ENCODE data around the gene PPFIA4. TPM values are rescaled to one million over a fixed set of nuclear protein-coding genes. Genes with fewer than 3 reads are reported as not detected.

Gene PPFIA4
- total RNA-seq, 1 donor from 2014 or later, result 11.5 TPM

DNA sequence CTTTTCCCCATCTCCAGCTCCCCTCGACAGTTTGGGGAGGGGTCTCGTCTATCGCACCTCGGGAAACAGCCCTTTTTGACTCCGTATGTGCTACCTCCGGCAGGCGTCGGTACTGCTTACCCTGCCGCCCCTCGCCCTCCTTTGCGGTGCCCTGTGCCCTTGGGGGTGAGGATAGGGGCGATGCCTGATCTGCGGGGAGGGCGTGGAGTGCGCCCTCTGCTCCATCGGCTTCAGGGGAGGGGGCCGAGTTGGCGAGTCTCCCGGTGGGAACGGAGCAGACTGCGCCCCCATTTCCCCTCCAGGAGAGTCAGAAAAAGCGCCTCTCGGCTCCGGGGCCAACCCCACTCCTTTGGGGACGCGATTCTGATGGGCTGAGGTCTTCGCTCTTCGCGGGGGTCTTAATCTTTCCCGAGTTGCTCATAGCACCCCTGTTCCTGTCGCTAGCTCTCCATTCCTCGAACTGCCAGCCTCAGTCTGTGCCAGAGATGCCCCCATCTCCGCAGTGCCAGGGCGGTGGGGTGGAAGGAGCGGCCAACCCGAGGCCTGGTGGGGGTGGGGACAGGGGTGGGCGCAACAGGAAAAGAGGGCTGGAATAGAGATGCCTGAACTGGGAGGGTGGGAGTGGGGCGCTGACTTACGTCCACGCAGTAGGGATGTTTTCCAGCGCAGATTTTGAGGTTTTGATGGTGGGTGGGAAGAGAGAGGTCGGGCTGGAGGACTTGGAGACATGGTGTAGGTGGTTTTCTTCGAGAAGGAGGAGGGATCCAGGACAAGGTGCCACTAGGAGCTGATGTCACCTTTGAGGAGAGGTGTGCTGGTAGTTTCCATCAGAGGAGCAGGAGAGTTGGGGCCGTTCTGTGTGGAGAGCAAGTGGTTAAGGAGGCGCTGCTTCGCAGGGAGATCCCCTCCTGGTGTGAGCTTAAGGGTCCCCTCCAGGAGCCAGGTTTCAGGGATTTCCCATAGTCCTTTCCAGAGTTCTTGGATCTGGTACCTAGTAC, 674 bp downstream of the PPFIA4 start:
- Mint-ChIP-seq H3K36me3 (ENCODE audit: low read depth) (peaks cover 24% of the 10 kb centered on the region), H3K9me3 (peaks cover 6% of the 10 kb centered on the region), H3K27me3 (ENCODE audit: insufficient read depth) (no peaks in the 10 kb centered on the region), H3K4me3 (peak overlapping the region; percentile 85), H3K27ac (peak overlapping the region; percentile 56), H3K4me1 (ENCODE audit: low read depth) (peaks cover 25% of the 10 kb centered on the region)
- intact Hi-C loops (cut with micrococcal nuclease), result loop anchor here (1.0 to 10.0 kb wide), 9 partner anchors 20 to 768 kb away; partner anchors contain the start of genes ADIPOR1, CYB5R1, KLHL12 and RABIF
- DNase-seq (ENCODE audit: low spot score), result no peak

DNA sequence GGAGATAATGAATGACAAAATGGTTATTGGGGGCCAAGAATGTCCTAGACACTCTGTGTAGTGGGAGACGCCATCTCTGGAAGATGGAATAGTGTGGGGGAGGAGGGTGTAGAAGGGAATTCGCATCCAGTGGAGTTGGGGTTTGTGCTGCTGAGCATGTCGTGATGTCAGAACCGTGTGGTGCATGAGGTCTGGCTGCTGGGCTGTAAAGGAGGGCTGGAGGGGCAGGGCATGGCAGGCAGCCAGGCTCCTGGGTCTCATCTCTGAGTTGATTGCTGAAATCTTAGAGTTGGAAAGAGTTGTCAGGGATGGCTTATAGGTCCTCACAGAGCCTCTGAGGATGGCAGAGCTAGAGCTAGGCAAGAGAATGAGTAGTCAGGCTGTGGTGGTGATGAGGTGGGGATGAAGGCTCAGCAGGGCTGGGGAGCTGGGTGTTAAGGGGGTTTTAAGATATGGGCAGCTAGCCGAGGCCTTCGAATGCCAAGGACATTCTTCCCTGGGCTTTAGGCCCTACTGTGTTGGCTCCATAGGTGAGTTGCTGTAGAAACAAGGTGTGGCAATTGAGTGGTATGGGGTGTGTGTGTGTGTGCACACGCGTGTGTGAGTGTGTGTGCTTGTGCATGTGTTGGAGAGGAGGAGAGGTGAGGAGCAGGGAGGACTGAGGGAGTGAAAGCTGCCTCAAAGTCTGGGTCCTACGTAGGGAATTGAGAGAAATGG, 1.9 kb downstream of the PPFIA4 start:
- peaks cover 6% of the 10 kb centered on the region for H3K9me3 Mint-ChIP-seq
- peaks cover 20% of the 10 kb centered on the region for H3K36me3 Mint-ChIP-seq (ENCODE audit: low read depth)
- peak overlapping the region; percentile 85 for H3K4me3 Mint-ChIP-seq
- peaks cover 25% of the 10 kb centered on the region for H3K4me1 Mint-ChIP-seq (ENCODE audit: low read depth)
- intact Hi-C loops (cut with micrococcal nuclease), result loop anchor here (5.0 to 10.0 kb wide), 4 partner anchors 141 to 767 kb away; partner anchors contain the start of genes RABIF, UBE2T, ZBED6 and ZC3H11A
- H3K27ac Mint-ChIP-seq, result no peak overlapping the region
- H3K27me3 Mint-ChIP-seq (ENCODE audit: insufficient read depth), result no peaks in the 10 kb centered on the region
- DNase-seq (ENCODE audit: low spot score), result no peak

DNA sequence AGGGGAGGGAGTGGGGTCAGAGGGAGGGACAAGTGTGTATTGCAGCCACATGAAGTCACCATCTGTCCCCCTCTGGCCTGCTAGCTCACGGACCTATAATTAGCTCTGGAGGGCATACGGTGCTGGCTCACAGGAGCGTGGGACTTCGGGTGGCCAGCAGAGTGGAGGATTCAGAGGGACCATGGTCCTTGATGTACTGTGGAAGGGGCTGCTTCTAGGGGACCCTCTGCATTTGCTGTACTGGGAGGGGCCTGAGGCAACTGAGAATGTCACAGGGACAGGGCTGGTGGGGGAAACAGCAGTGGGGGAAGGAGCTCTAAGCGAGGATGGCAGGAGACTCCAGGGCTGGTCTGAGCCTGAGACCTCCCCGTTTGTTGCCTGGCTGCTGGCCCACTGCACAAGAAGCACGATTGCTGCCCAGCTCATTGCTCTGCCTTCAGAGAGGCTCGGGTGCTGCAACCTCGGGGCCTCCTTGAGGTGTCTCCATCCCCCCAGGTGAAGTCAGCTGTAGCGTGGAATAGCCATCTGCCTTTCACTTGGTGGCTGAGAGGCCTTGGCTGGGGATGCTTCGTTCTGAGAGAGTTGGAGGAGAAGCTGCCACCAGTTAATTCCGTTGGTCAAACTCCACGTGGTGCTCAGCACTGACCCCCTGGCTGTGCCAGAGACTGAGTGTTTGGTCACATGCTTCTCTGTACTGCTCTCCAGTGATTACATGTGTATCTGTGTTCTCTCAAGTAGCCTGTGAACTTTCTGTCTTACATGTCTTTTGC, 2.7 kb downstream of the PPFIA4 start:
- peaks cover 17% of the 10 kb centered on the region for H3K36me3 Mint-ChIP-seq (ENCODE audit: low read depth)
- peak overlapping the region; percentile 1 for H3K4me3 Mint-ChIP-seq
- peaks cover 6% of the 10 kb centered on the region for H3K9me3 Mint-ChIP-seq
- DNase-seq (ENCODE audit: low spot score), result no peak
- no peaks in the 10 kb centered on the region for H3K27me3 Mint-ChIP-seq (ENCODE audit: insufficient read depth)
- H3K27ac Mint-ChIP-seq, result no peak overlapping the region
- H3K4me1 Mint-ChIP-seq (ENCODE audit: low read depth), result peaks cover 25% of the 10 kb centered on the region
- intact Hi-C loops (cut with micrococcal nuclease), result loop anchor here (5.0 to 10.0 kb wide), 4 partner anchors 142 to 766 kb away; partner anchors contain the start of genes RABIF, UBE2T, ZBED6 and ZC3H11A

DNA sequence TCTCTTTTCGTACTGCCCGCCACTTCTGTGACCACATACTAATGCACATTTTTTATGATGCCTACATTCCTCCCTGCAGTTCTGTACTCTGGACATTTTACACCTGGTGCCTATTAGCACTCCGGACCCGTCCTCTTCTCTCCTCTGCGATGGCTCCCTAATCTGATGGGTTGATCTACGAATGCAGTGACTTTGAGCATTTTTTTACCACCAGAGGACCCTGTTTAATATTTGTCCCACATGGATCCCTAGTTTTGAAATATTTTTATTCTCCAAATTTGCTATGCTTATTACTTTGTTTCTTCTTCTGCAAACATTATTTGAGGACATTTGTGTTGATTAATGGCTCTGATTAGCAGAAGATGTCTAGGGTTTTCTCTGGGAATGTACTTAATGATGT, 5.2 kb downstream of the PPFIA4 start:
- Mint-ChIP-seq H3K27me3 (ENCODE audit: insufficient read depth) (no peaks in the 10 kb centered on the region), H3K4me1 (ENCODE audit: low read depth) (peaks cover 18% of the 10 kb centered on the region), H3K9me3 (no peaks in the 10 kb centered on the region), H3K27ac (no peak overlapping the region), H3K4me3 (no peak overlapping the region), H3K36me3 (ENCODE audit: low read depth) (no peaks in the 10 kb centered on the region)
- no peak for DNase-seq (ENCODE audit: low spot score)
- intact Hi-C loops (cut with micrococcal nuclease), result no loop called here

DNA sequence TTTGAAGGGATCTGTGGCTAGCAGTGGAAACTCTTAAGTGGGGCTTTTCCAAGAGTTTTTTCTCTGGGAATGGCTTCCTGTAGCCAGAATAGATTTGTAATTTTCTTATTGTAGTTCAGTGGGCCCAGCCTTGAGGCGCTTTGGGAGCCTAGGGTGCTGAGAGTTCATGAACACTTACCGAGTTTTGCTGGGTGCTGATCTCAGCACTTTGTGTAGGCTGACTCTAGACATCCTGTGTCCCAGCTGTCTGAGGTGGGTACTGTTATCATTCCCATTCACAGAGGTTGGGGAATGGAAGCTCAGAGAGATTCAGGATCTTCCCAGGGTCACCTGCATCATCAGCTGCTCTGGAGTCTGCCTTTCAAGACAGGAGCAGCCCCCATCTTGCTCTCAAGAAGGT, 7.0 kb downstream of the PPFIA4 start:
- no peak overlapping the region for H3K27ac Mint-ChIP-seq
- H3K9me3 Mint-ChIP-seq, result no peaks in the 10 kb centered on the region
- no peaks in the 10 kb centered on the region for H3K27me3 Mint-ChIP-seq (ENCODE audit: insufficient read depth)
- DNase-seq (ENCODE audit: low spot score), result no peak
- no peaks in the 10 kb centered on the region for H3K36me3 Mint-ChIP-seq (ENCODE audit: low read depth)
- intact Hi-C loops (cut with micrococcal nuclease), result no loop called here
- peaks cover 9% of the 10 kb centered on the region for H3K4me1 Mint-ChIP-seq (ENCODE audit: low read depth)
- no peak overlapping the region for H3K4me3 Mint-ChIP-seq

DNA sequence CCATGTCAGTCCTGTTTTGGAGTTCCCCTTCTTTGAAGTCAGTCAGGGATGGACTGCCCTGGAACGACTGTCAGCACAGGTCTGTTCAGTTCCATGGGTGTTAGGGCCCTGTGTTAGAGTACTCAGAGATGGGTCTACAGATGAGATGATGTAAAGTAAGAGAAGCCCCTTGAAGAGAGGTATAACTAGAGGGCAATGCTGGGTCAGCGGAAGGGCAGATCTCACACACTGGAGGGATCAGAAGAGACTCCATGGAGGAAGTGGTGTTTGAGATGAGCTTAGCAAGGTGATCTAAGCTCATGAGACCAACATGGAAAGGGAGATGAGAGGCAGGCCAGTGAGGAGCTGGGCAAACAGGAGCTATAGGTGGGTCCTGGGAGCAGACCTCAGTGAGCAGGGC, 7.6 kb downstream of the PPFIA4 start:
- intact Hi-C loops (cut with micrococcal nuclease), result no loop called here
- no peaks in the 10 kb centered on the region for H3K36me3 Mint-ChIP-seq (ENCODE audit: low read depth)
- no peaks in the 10 kb centered on the region for H3K27me3 Mint-ChIP-seq (ENCODE audit: insufficient read depth)
- H3K4me1 Mint-ChIP-seq (ENCODE audit: low read depth), result peaks cover 8% of the 10 kb centered on the region
- no peak for DNase-seq (ENCODE audit: low spot score)
- no peak overlapping the region for H3K27ac Mint-ChIP-seq
- no peak overlapping the region for H3K4me3 Mint-ChIP-seq
- no peaks in the 10 kb centered on the region for H3K9me3 Mint-ChIP-seq

DNA sequence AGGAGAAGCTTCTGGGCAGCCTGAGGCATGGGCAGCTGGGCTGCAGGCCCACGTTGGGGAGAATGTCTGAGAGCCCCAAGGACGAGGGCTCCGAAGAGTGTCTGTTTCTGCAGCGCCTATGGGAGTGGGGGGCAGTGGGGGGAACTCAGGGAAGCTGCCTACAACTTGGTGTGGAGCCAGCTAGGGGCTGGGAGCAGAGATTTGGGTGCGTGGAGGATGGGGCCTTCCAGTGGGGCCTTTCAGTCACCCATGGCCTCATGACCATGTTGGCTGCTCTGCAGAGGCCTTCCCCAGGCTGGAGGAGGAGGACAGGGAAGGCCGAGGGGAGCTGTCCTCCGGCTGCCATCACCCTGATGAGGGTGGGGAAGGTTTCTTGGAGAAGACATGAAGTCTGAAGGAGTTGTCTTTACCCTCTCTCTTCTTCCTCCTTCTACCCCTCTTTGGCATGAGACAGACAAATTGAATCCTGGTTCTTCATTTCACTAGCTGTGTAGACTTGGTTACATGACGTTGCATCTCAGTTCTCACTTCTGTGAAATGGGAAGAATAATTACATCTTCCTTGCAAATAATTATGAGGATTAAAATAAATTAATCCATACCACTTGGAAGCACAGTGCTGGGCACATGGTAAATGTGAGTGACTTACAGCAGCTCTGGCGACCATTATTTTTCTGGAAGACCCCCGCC, 8.3 kb downstream of the PPFIA4 start:
- DNase-seq (ENCODE audit: low spot score), result no peak
- H3K4me3 Mint-ChIP-seq, result no peak overlapping the region
- H3K36me3 Mint-ChIP-seq (ENCODE audit: low read depth), result no peaks in the 10 kb centered on the region
- intact Hi-C loops (cut with micrococcal nuclease), result no loop called here
- no peaks in the 10 kb centered on the region for H3K27me3 Mint-ChIP-seq (ENCODE audit: insufficient read depth)
- H3K9me3 Mint-ChIP-seq, result no peaks in the 10 kb centered on the region
- peaks cover 14% of the 10 kb centered on the region for H3K4me1 Mint-ChIP-seq (ENCODE audit: low read depth)
- H3K27ac Mint-ChIP-seq, result no peak overlapping the region

DNA sequence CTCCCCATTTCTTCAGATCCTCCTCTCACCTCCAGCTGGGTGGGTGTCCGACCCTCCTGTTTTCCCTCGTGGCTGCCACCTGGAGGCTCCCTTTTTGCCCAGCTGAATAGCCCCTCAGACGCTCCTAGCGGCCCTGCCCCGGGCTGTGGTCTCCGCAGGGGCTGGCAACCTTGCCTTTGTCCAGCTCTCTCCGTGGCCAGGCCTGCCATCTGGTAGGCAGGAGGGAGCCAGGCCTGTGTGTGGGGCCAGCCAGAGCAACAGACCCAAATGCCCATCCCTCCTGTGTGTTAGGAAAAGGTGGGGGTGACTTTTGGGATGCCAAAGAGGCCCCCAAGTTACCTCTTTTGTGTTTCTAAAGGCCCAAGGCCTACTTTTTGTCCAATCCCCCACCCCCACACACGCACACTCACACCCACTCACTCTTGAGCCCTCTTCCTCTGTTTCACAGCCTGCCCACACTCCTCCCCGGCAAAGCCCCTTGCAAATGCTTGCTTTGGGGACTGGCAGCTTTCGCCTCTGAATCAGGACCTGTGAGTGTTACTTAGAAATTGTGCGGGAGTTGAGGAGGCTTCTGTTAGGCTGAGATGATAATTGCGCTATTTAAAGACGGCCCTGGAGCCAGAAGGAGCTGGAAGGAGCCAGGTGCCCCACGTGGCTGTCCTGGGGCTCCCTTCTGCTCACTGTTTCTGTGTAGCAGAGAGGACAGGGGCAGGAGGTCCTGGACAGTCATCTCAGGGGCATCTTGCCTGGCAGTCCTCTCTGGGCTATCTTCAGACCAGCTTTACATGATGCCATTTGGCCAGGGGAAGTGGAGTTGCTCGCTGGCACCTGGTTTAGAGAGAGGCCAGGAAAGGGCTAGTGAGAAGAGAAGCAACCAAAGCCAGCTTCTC, 9.1 kb downstream of the PPFIA4 start:
- Mint-ChIP-seq H3K4me3 (no peak overlapping the region), H3K4me1 (ENCODE audit: low read depth) (peaks cover 14% of the 10 kb centered on the region), H3K36me3 (ENCODE audit: low read depth) (no peaks in the 10 kb centered on the region), H3K27me3 (ENCODE audit: insufficient read depth) (no peaks in the 10 kb centered on the region), H3K27ac (no peak overlapping the region), H3K9me3 (no peaks in the 10 kb centered on the region)
- no peak for DNase-seq (ENCODE audit: low spot score)
- intact Hi-C loops (cut with micrococcal nuclease), result no loop called here

DNA sequence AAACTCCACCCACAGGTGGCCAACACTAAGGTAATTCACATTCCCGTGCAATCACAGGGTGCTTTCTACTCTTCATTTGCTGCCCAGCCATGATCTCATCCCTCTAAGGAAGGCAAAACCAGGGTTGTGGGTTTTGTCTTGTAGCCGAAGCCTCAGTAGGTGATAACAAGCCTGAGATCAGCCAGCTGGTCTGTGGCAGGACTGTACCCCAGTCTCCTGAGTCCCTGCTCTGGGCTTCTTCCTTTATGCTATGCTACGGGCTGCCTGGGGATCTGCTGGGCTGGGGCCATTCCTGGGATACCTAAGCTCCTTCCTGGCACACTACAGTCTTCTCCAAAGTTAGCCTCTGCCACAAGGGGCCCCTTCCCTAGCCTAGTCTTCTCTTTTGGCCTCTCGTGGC, 9.8 kb downstream of the PPFIA4 start:
- Mint-ChIP-seq H3K9me3 (no peaks in the 10 kb centered on the region), H3K4me1 (ENCODE audit: low read depth) (peaks cover 14% of the 10 kb centered on the region), H3K4me3 (no peak overlapping the region), H3K27me3 (ENCODE audit: insufficient read depth) (no peaks in the 10 kb centered on the region), H3K27ac (no peak overlapping the region), H3K36me3 (ENCODE audit: low read depth) (no peaks in the 10 kb centered on the region)
- intact Hi-C loops (cut with micrococcal nuclease), result no loop called here
- no peak for DNase-seq (ENCODE audit: low spot score)

DNA sequence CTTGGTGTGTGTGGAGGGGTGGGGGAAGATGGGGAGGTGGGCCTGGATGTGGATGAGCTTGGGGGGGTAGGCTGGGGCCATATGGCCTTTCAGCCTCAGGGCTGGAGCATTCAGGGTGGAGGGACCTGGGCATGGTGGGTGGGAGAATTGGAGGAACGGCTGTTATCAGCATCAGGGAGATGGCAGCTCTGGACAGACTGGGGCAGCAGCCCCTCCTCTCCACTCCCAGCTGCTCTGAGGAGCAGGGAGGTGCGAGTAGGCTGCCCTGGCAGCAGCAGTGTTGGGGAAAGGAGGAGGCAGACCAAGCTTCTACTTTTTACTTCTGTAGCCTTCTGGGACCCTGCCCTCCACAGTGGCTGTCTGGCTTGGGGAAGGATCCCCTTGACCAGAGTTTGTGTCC, 10.2 kb downstream of the PPFIA4 start:
- Mint-ChIP-seq H3K27me3 (ENCODE audit: insufficient read depth) (no peaks in the 10 kb centered on the region), H3K4me1 (ENCODE audit: low read depth) (peaks cover 14% of the 10 kb centered on the region)
- intact Hi-C loops (cut with micrococcal nuclease), result no loop called here

DNA sequence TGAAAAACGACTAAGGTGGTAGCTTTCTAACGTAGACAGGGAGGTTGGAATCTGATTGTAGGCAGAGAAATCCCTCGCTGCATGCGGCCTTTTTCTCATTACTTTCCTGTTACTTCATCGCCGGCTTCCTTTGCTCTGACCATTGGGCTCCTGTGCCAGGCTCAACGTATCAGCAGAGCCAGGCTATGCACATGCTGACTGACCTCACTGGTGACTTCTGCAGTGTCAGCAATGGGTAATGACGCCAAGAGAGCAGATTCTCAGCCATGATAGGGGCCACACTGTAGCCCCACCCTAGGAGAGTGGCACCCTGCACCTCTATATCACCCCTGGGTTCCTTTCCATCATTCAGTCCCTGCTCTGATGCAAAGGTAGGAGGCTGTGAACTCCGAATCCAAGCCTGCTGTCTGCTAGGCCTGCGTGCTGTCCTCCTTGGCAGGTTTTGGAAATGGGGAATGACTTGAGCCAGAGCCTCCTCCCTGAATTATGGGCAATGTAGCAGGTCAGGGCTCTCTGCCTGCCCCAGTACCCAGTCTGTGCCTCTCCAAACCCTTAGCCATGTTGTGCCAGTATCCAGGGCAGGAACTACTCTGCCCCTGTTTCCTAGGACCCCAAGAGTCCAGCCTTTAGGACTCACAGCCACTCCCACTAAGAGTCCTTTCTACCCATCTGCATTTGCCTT, 11.4 kb downstream of the PPFIA4 start:
- no peak overlapping the region for H3K27ac Mint-ChIP-seq
- peaks cover 14% of the 10 kb centered on the region for H3K4me1 Mint-ChIP-seq (ENCODE audit: low read depth)
- H3K9me3 Mint-ChIP-seq, result no peaks in the 10 kb centered on the region
- no peaks in the 10 kb centered on the region for H3K36me3 Mint-ChIP-seq (ENCODE audit: low read depth)
- no peaks in the 10 kb centered on the region for H3K27me3 Mint-ChIP-seq (ENCODE audit: insufficient read depth)
- intact Hi-C loops (cut with micrococcal nuclease), result no loop called here
- no peak for DNase-seq (ENCODE audit: low spot score)
- no peak overlapping the region for H3K4me3 Mint-ChIP-seq

More for the DNA sequence above, 10.2 kb downstream of the PPFIA4 start:
- no peak for DNase-seq (ENCODE audit: low spot score)
- no peak overlapping the region for H3K27ac Mint-ChIP-seq
- no peaks in the 10 kb centered on the region for H3K36me3 Mint-ChIP-seq (ENCODE audit: low read depth)
- no peaks in the 10 kb centered on the region for H3K9me3 Mint-ChIP-seq
- no peak overlapping the region for H3K4me3 Mint-ChIP-seq
